ENCODE measurements around the gene SUGCT.
"Not testable (repeated sequence)": the region's sequence is repeated elsewhere in the genome, so short reads cannot be mapped to it uniquely, and the experiment has no call there.

- TF ChIP-seq CTCF, POLR2A (IDR thresholded peaks at IDR 0.05): not testable (repeated sequence)
Measured at GRCh38 chr7:40173121-40173520, 38.3 kb downstream of the SUGCT start.
